ENCODE data around the gene SP5. TPM values are rescaled to one million over a fixed set of nuclear protein-coding genes. Genes with fewer than 3 reads are reported as not detected.

Gene SP5
- total RNA-seq, 1 experiment from 2014 or later, result 161 TPM

DNA sequence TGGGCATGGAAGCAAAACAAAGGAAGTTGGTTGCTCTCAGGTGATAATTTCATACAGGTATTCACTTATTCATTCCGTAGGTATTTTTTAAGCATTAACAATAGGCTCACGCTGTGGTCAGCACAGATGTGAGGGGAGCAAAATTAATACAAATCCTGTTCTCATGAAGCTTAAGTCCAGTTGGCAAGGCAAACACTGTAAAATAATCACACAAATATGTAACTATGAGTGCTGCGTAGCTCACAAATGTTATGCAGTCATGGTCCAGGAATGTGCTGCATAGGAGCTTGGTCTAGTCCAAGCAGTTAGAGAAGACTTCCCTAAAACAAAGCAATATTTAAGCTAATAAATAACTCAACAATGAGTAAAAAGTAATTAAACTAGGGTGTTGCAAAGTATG, 23.9 kb downstream of the SP5 start:
- H3K36me3 Mint-ChIP-seq (ENCODE audit: insufficient read depth, unreplicated experiment), result peaks cover 17% of the 10 kb centered on the region
- H3K4me1 Mint-ChIP-seq (ENCODE audit: low read depth, unreplicated experiment), result peaks cover 14% of the 10 kb centered on the region
- peaks cover 17% of the 10 kb centered on the region for H3K4me1 ChIP-seq
- no peaks in the 10 kb centered on the region for H3K27me3 ChIP-seq (replicated peaks; ENCODE audit: control insufficient read depth, insufficient read depth, low read length)
- H3K27ac Mint-ChIP-seq (ENCODE audit: unreplicated experiment), result peak overlapping the region; percentile 90
- H3K4me3 ChIP-seq (ENCODE audit: low read depth, low read length), result no peak overlapping the region
- CTCF ChIA-PET, result interaction anchor here (0.7 to 1.4 kb wide), 3 partner anchors 26 to 378 kb away, joined by 3 to 6 read pairs (median 3); partner anchors contain the start of gene ERICH2
- no peaks in the 10 kb centered on the region for H3K36me3 ChIP-seq (ENCODE audit: control insufficient read depth, insufficient read depth, low read length)
- H3K4me3 Mint-ChIP-seq (ENCODE audit: unreplicated experiment), result no peak overlapping the region
- no TSS peak for BruUV-seq (replicated peaks)
- TF ChIP-seq, protein P1, sequence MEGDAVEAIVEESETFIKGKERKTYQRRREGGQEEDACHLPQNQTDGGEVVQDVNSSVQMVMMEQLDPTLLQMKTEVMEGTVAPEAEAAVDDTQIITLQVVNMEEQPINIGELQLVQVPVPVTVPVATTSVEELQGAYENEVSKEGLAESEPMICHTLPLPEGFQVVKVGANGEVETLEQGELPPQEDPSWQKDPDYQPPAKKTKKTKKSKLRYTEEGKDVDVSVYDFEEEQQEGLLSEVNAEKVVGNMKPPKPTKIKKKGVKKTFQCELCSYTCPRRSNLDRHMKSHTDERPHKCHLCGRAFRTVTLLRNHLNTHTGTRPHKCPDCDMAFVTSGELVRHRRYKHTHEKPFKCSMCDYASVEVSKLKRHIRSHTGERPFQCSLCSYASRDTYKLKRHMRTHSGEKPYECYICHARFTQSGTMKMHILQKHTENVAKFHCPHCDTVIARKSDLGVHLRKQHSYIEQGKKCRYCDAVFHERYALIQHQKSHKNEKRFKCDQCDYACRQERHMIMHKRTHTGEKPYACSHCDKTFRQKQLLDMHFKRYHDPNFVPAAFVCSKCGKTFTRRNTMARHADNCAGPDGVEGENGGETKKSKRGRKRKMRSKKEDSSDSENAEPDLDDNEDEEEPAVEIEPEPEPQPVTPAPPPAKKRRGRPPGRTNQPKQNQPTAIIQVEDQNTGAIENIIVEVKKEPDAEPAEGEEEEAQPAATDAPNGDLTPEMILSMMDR (IDR thresholded peaks at IDR 0.05; ENCODE audit: insufficient read depth in 1 of 2, low read depth in 1 of 2, low read length in 1 of 2, severe bottlenecking in 1 of 2, unreplicated experiment in 1 of 2), result no peak
- peak; percentile 39 to 55 for DNase-seq
- intact Hi-C loops (cut with micrococcal nuclease; ENCODE audit: unreplicated experiment), result loop anchor here (1.0 to 2.0 kb wide), 2 partner anchors 27 to 32 kb away; partner anchors contain the start of gene ERICH2
- POLR2A ChIA-PET, result interaction anchor here (0.5 to 1.5 kb wide), 4 partner anchors 15 to 31 kb away, joined by 3 to 7 read pairs (median 4); partner anchors contain the start of gene ERICH2
- peaks cover 4% of the 10 kb centered on the region; the same call in 1 of the 2 replicates for H3K9me3 ChIP-seq
- no peaks in the 10 kb centered on the region for H3K27me3 Mint-ChIP-seq (ENCODE audit: insufficient read depth, unreplicated experiment)
- H3K9me3 Mint-ChIP-seq (ENCODE audit: unreplicated experiment), result peaks cover 21% of the 10 kb centered on the region

- Mint-ChIP-seq H3K27ac (ENCODE audit: unreplicated experiment) (peak overlapping the region; percentile 90), H3K4me1 (ENCODE audit: low read depth, unreplicated experiment) (peaks cover 14% of the 10 kb centered on the region), H3K36me3 (ENCODE audit: insufficient read depth, unreplicated experiment) (peaks cover 12% of the 10 kb centered on the region), H3K9me3 (ENCODE audit: unreplicated experiment) (peaks cover 21% of the 10 kb centered on the region), H3K4me3 (ENCODE audit: unreplicated experiment) (no peak overlapping the region), H3K27me3 (ENCODE audit: insufficient read depth, unreplicated experiment) (no peaks in the 10 kb centered on the region)
- Histone ChIP-seq H3K27me3 (replicated peaks; ENCODE audit: control insufficient read depth, insufficient read depth, low read length) (no peaks in the 10 kb centered on the region), H3K36me3 (ENCODE audit: control insufficient read depth, insufficient read depth, low read length) (no peaks in the 10 kb centered on the region), H3K4me1 (peaks cover 19% of the 10 kb centered on the region), H3K4me3 (ENCODE audit: low read depth, low read length) (no peak overlapping the region), H3K9me3 (peaks cover 4% of the 10 kb centered on the region; the same call in 1 of the 2 replicates)
- CTCF ChIA-PET, result interaction anchor here (0.6 to 1.4 kb wide), 3 partner anchors 23 to 378 kb away, joined by 3 to 6 read pairs (median 3); no protein-coding TSS in a partner anchor
- no peak for DNase-seq
- BruUV-seq (replicated peaks), result no TSS peak
- POLR2A ChIA-PET, result interaction anchor here (0.9 to 1.5 kb wide), 2 partner anchors 24 to 31 kb away, joined by 3 to 7 read pairs; partner anchors contain the start of gene ERICH2
- TF ChIP-seq, protein P1 (IDR thresholded peaks at IDR 0.05; ENCODE audit: insufficient read depth in 1 of 2, low read depth in 1 of 2, low read length in 1 of 2, severe bottlenecking in 1 of 2, unreplicated experiment in 1 of 2), result no peak
- intact Hi-C loops (cut with micrococcal nuclease; ENCODE audit: unreplicated experiment), result loop anchor here (1.0 to 2.0 kb wide), 2 partner anchors 27 to 31 kb away; partner anchors contain the start of gene ERICH2
These were observed 24.4 kb downstream of the SP5 start for GRCh38 chr2:170739507-170740046.

DNA sequence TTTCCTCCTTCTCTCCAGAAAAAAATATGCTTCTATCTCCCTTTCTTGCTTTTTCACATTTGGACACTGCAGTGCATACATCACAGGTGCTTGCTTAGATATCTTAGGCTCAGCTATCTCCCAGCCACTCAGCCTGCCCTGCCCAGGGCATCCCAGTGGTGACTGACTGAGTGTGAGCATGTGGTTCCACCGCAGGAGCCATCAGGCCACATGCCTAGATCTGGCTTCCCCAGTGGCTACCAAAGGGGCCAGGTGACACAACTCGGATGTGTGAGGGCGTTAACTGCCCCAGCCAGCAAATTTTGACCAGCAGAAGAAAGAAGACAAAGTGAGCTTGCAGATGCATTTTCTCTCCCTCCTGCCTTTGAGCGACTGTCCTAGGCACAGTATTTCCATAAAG, 25.5 kb downstream of the SP5 start:
- Mint-ChIP-seq H3K27me3 (ENCODE audit: insufficient read depth, unreplicated experiment) (no peaks in the 10 kb centered on the region), H3K27ac (ENCODE audit: unreplicated experiment) (no peak overlapping the region), H3K9me3 (ENCODE audit: unreplicated experiment) (peaks cover 20% of the 10 kb centered on the region), H3K4me1 (ENCODE audit: low read depth, unreplicated experiment) (peaks cover 14% of the 10 kb centered on the region), H3K36me3 (ENCODE audit: insufficient read depth, unreplicated experiment) (peaks cover 12% of the 10 kb centered on the region), H3K4me3 (ENCODE audit: unreplicated experiment) (no peak overlapping the region)
- H3K27me3 ChIP-seq (replicated peaks; ENCODE audit: control insufficient read depth, insufficient read depth, low read length), result no peaks in the 10 kb centered on the region
- no peak for DNase-seq
- ChIA-PET POLR2A (no interaction called here), CTCF (no interaction called here)
- H3K36me3 ChIP-seq (ENCODE audit: control insufficient read depth, insufficient read depth, low read length), result no peaks in the 10 kb centered on the region
- H3K9me3 ChIP-seq, result peaks cover 3% of the 10 kb centered on the region; the same call in 1 of the 2 replicates
- H3K4me1 ChIP-seq, result peaks cover 27% of the 10 kb centered on the region
- no TSS peak for BruUV-seq (replicated peaks)
- H3K4me3 ChIP-seq (ENCODE audit: low read depth, low read length), result no peak overlapping the region
- intact Hi-C loops (cut with micrococcal nuclease; ENCODE audit: unreplicated experiment), result no loop called here
- TF ChIP-seq, protein P1 (IDR thresholded peaks at IDR 0.05; ENCODE audit: insufficient read depth in 1 of 2, low read depth in 1 of 2, low read length in 1 of 2, severe bottlenecking in 1 of 2, unreplicated experiment in 1 of 2), result no peak

Data from Caco-2 (cell line).